ENCODE results near the gene CSHL1. TPM values are rescaled to one million over a fixed set of nuclear protein-coding genes. Genes with fewer than 3 reads are reported as not detected.
"Not testable (repeated sequence)": the region's sequence is repeated elsewhere in the genome, so short reads cannot be mapped to it uniquely, and the experiment has no call there.

CSHL1 gene
- total RNA-seq, 1 donor from 2014 or later, result not detected

- Mint-ChIP-seq H3K9me3 (no peaks in the 10 kb centered on the region), H3K27ac (no peak overlapping the region), H3K4me1 (ENCODE audit: unreplicated experiment) (no peaks in the 10 kb centered on the region), H3K27me3 (no peaks in the 10 kb centered on the region), H3K4me3 (no peak overlapping the region), H3K36me3 (no peaks in the 10 kb centered on the region)
- TF ChIP-seq CTCF (conservative IDR thresholded peaks at IDR 0.05), result no peak
- DNase-seq (ENCODE audit: extremely low spot score, unreplicated experiment), result no peak
Observed at GRCh38 chr17:63928172-63928666, 17.2 kb upstream of the CSHL1 start.

GRCh38 chr17:63927464-63928171, 16.6 kb upstream of the CSHL1 start:
- no peak for DNase-seq (ENCODE audit: extremely low spot score, unreplicated experiment)
- no peaks in the 10 kb centered on the region for H3K9me3 Mint-ChIP-seq
- H3K4me3 Mint-ChIP-seq, result no peak overlapping the region
- no peak for TF ChIP-seq CTCF (conservative IDR thresholded peaks at IDR 0.05)
- H3K36me3 Mint-ChIP-seq, result no peaks in the 10 kb centered on the region
- H3K27me3 Mint-ChIP-seq, result no peaks in the 10 kb centered on the region
- H3K4me1 Mint-ChIP-seq (ENCODE audit: unreplicated experiment), result no peaks in the 10 kb centered on the region
- no peak overlapping the region for H3K27ac Mint-ChIP-seq

- H3K4me1 Mint-ChIP-seq (ENCODE audit: unreplicated experiment), result no peaks in the 10 kb centered on the region
- H3K9me3 Mint-ChIP-seq, result no peaks in the 10 kb centered on the region
- H3K27ac Mint-ChIP-seq, result no peak overlapping the region
- no peaks in the 10 kb centered on the region for H3K27me3 Mint-ChIP-seq
- no peaks in the 10 kb centered on the region for H3K36me3 Mint-ChIP-seq
- no peak for TF ChIP-seq CTCF (conservative IDR thresholded peaks at IDR 0.05)
- no peak for DNase-seq (ENCODE audit: extremely low spot score, unreplicated experiment)
- H3K4me3 Mint-ChIP-seq, result no peak overlapping the region
Observed at GRCh38 chr17:63926164-63926563, 15.1 kb upstream of the CSHL1 start.

GRCh38 chr17:63925615-63926014, 14.6 kb upstream of the CSHL1 start:
- H3K27me3 Mint-ChIP-seq, result no peaks in the 10 kb centered on the region
- no peak for DNase-seq (ENCODE audit: extremely low spot score, unreplicated experiment)
- no peaks in the 10 kb centered on the region for H3K36me3 Mint-ChIP-seq
- no peak for TF ChIP-seq CTCF (conservative IDR thresholded peaks at IDR 0.05)
- no peaks in the 10 kb centered on the region for H3K9me3 Mint-ChIP-seq
- H3K4me3 Mint-ChIP-seq, result no peak overlapping the region
- no peak overlapping the region for H3K27ac Mint-ChIP-seq
- H3K4me1 Mint-ChIP-seq (ENCODE audit: unreplicated experiment), result no peaks in the 10 kb centered on the region

DNA sequence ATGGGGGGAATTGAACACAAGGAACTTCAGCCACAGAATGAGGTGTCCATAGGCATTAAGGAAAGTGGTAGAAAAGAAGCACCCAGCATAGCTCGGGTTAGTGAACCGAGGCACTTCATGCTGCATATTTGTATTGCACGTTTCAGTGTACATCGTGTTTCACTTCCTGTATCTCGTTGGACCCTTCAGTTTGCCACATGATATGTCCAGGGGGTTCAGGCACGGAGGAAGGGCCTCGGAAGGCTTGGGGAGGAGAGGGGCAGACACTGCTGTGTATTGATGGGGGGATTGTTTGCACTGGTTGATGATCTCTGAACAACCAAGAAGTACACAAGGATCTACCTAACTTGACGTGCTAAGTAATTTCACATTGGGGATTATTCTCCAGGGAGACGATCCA, 11.3 kb upstream of the CSHL1 start:
- not testable (repeated sequence) for H3K9me3 Mint-ChIP-seq; H3K4me3 Mint-ChIP-seq; H3K36me3 Mint-ChIP-seq; H3K4me1 Mint-ChIP-seq (ENCODE audit: unreplicated experiment); H3K27ac Mint-ChIP-seq; DNase-seq (ENCODE audit: extremely low spot score, unreplicated experiment)
- peaks cover 12% of the 10 kb centered on the region for H3K27me3 Mint-ChIP-seq

- H3K9me3 Mint-ChIP-seq; H3K4me3 Mint-ChIP-seq; H3K4me1 Mint-ChIP-seq (ENCODE audit: unreplicated experiment); DNase-seq (ENCODE audit: extremely low spot score, unreplicated experiment); H3K36me3 Mint-ChIP-seq; H3K27ac Mint-ChIP-seq: not testable (repeated sequence)
- peaks cover 27% of the 10 kb centered on the region for H3K27me3 Mint-ChIP-seq
Observed at GRCh38 chr17:63920779-63921178, 9.7 kb upstream of the CSHL1 start.

GRCh38 chr17:63920050-63920449, 9.0 kb upstream of the CSHL1 start:
- H3K36me3 Mint-ChIP-seq; H3K9me3 Mint-ChIP-seq; H3K4me3 Mint-ChIP-seq; H3K4me1 Mint-ChIP-seq (ENCODE audit: unreplicated experiment); DNase-seq (ENCODE audit: extremely low spot score, unreplicated experiment); H3K27ac Mint-ChIP-seq: not testable (repeated sequence)
- peaks cover 32% of the 10 kb centered on the region for H3K27me3 Mint-ChIP-seq

All from type B pancreatic cell (in vitro differentiated cells).